ENCODE results near the gene MYCBPAP. TPM values are rescaled to one million over a fixed set of nuclear protein-coding genes. Genes with fewer than 3 reads are reported as not detected.

Gene MYCBPAP
- total and polyA plus RNA-seq, 3 experiments from 2014 or later, result 0.83 to 0.86 TPM; not detected in 1

GRCh38 chr17:50517504-50518383 is 9.5 kb downstream of the MYCBPAP start:
- no peaks in the 10 kb centered on the region for H3K4me1 Mint-ChIP-seq
- H3K4me1 ChIP-seq (ENCODE audit: insufficient read depth, low read length), result no peaks in the 10 kb centered on the region
- no peak overlapping the region for H3K4me3 Mint-ChIP-seq
- H3K36me3 ChIP-seq (ENCODE audit: insufficient read depth, low read length), result no peaks in the 10 kb centered on the region
- no peaks in the 10 kb centered on the region for H3K9me3 ChIP-seq (ENCODE audit: low read length)
- POLR2A ChIA-PET, result no interaction called here
- no peak overlapping the region for H3K27ac ChIP-seq (ENCODE audit: low read depth, low read length)
- H3K27ac Mint-ChIP-seq, result peak overlapping the region in 1 of 8 donors; percentile 38
- H3K9me3 Mint-ChIP-seq, result no peaks in the 10 kb centered on the region
- H3K36me3 Mint-ChIP-seq, result no peaks in the 10 kb centered on the region
- no peaks in the 10 kb centered on the region for H3K27me3 ChIP-seq (ENCODE audit: insufficient read depth, low read length, poor library complexity, severe bottlenecking)
- CTCF ChIA-PET, result interaction anchor here (1.6 kb wide), 1 partner anchor 11 kb away, joined by 5 read pairs; no protein-coding TSS in a partner anchor
- no peak overlapping the region for H3K4me3 ChIP-seq (ENCODE audit: low read length)
- no peak for DNase-seq
- peaks cover 0 to 2% of the 10 kb centered on the region in 2 donors for H3K27me3 Mint-ChIP-seq

GRCh38 chr17:50518384-50519023 is 10.3 kb downstream of the MYCBPAP start:
- Mint-ChIP-seq H3K9me3 (no peaks in the 10 kb centered on the region), H3K4me1 (no peaks in the 10 kb centered on the region), H3K27ac (peak overlapping the region in 1 of 8 donors; percentile 38), H3K4me3 (no peak overlapping the region), H3K36me3 (no peaks in the 10 kb centered on the region), H3K27me3 (peaks cover 0 to 3% of the 10 kb centered on the region in 2 donors)
- H3K9me3 ChIP-seq (ENCODE audit: low read length), result no peaks in the 10 kb centered on the region
- H3K27ac ChIP-seq (ENCODE audit: low read depth, low read length), result no peak overlapping the region
- CTCF ChIA-PET, result no interaction called here
- H3K4me1 ChIP-seq (ENCODE audit: insufficient read depth, low read length), result no peaks in the 10 kb centered on the region
- H3K36me3 ChIP-seq (ENCODE audit: insufficient read depth, low read length), result no peaks in the 10 kb centered on the region
- no peak for DNase-seq
- H3K27me3 ChIP-seq (ENCODE audit: insufficient read depth, low read length, poor library complexity, severe bottlenecking), result no peaks in the 10 kb centered on the region
- POLR2A ChIA-PET, result no interaction called here
- no peak overlapping the region for H3K4me3 ChIP-seq (ENCODE audit: low read length)

GRCh38 chr17:50519141-50519834 is 11.0 kb downstream of the MYCBPAP start:
- Histone ChIP-seq H3K9me3 (ENCODE audit: low read length) (no peaks in the 10 kb centered on the region), H3K27me3 (ENCODE audit: insufficient read depth, low read length, poor library complexity, severe bottlenecking) (no peaks in the 10 kb centered on the region), H3K4me3 (ENCODE audit: low read length) (no peak overlapping the region), H3K27ac (ENCODE audit: low read depth, low read length) (no peak overlapping the region), H3K4me1 (ENCODE audit: insufficient read depth, low read length) (no peaks in the 10 kb centered on the region), H3K36me3 (ENCODE audit: insufficient read depth, low read length) (no peaks in the 10 kb centered on the region)
- H3K27me3 Mint-ChIP-seq, result peaks cover 0 to 4% of the 10 kb centered on the region in 2 donors
- POLR2A ChIA-PET, result no interaction called here
- CTCF ChIA-PET, result no interaction called here
- no peak overlapping the region for H3K4me3 Mint-ChIP-seq
- DNase-seq, result no peak
- H3K9me3 Mint-ChIP-seq, result no peaks in the 10 kb centered on the region
- no peaks in the 10 kb centered on the region for H3K4me1 Mint-ChIP-seq
- H3K36me3 Mint-ChIP-seq, result no peaks in the 10 kb centered on the region
- no peak overlapping the region for H3K27ac Mint-ChIP-seq

- H3K9me3 Mint-ChIP-seq, result no peaks in the 10 kb centered on the region
- no peak overlapping the region for H3K27ac Mint-ChIP-seq
Observed at GRCh38 chr17:50520483-50520882, 12.2 kb downstream of the MYCBPAP start.

GRCh38 chr17:50521514-50521913 is 13.3 kb downstream of the MYCBPAP start:
- ChIA-PET CTCF (no interaction called here), POLR2A (no interaction called here)
- no peak overlapping the region for H3K4me3 ChIP-seq (ENCODE audit: low read length)
- Mint-ChIP-seq H3K27me3 (peaks cover 0 to 4% of the 10 kb centered on the region in 2 donors), H3K4me3 (no peak overlapping the region), H3K36me3 (no peaks in the 10 kb centered on the region), H3K27ac (no peak overlapping the region), H3K4me1 (no peaks in the 10 kb centered on the region), H3K9me3 (no peaks in the 10 kb centered on the region)
- no peak for DNase-seq
- no peaks in the 10 kb centered on the region for H3K4me1 ChIP-seq (ENCODE audit: insufficient read depth, low read length)
- no peaks in the 10 kb centered on the region for H3K27me3 ChIP-seq (ENCODE audit: insufficient read depth, low read length, poor library complexity, severe bottlenecking)
- H3K36me3 ChIP-seq (ENCODE audit: insufficient read depth, low read length), result no peaks in the 10 kb centered on the region
- no peak overlapping the region for H3K27ac ChIP-seq (ENCODE audit: low read depth, low read length)
- H3K9me3 ChIP-seq (ENCODE audit: low read length), result no peaks in the 10 kb centered on the region

More at GRCh38 chr17:50520483-50520882, 12.2 kb downstream of the MYCBPAP start:
- Mint-ChIP-seq H3K4me1 (no peaks in the 10 kb centered on the region), H3K4me3 (no peak overlapping the region), H3K36me3 (no peaks in the 10 kb centered on the region), H3K27me3 (peaks cover 0 to 4% of the 10 kb centered on the region in 2 donors)
- Histone ChIP-seq H3K4me1 (ENCODE audit: insufficient read depth, low read length) (no peaks in the 10 kb centered on the region), H3K4me3 (ENCODE audit: low read length) (no peak overlapping the region), H3K36me3 (ENCODE audit: insufficient read depth, low read length) (no peaks in the 10 kb centered on the region), H3K27ac (ENCODE audit: low read depth, low read length) (no peak overlapping the region), H3K9me3 (ENCODE audit: low read length) (no peaks in the 10 kb centered on the region), H3K27me3 (ENCODE audit: insufficient read depth, low read length, poor library complexity, severe bottlenecking) (no peaks in the 10 kb centered on the region)
- CTCF ChIA-PET, result interaction anchor here (0.9 kb wide), 1 partner anchor 20 kb away, joined by 3 read pairs; no protein-coding TSS in a partner anchor
- no peak for DNase-seq
- POLR2A ChIA-PET, result no interaction called here

GRCh38 chr17:50522766-50523165 is 14.5 kb downstream of the MYCBPAP start:
- H3K9me3 ChIP-seq (ENCODE audit: low read length), result no peaks in the 10 kb centered on the region
- Mint-ChIP-seq H3K4me1 (no peaks in the 10 kb centered on the region), H3K36me3 (no peaks in the 10 kb centered on the region), H3K4me3 (no peak overlapping the region), H3K27ac (no peak overlapping the region), H3K9me3 (no peaks in the 10 kb centered on the region), H3K27me3 (peaks cover 0 to 5% of the 10 kb centered on the region in 2 donors)
- no peaks in the 10 kb centered on the region for H3K27me3 ChIP-seq (ENCODE audit: insufficient read depth, low read length, poor library complexity, severe bottlenecking)
- CTCF ChIA-PET, result no interaction called here
- no peaks in the 10 kb centered on the region for H3K4me1 ChIP-seq (ENCODE audit: insufficient read depth, low read length)
- no peak for DNase-seq
- H3K36me3 ChIP-seq (ENCODE audit: insufficient read depth, low read length), result no peaks in the 10 kb centered on the region
- no peak overlapping the region for H3K4me3 ChIP-seq (ENCODE audit: low read length)
- POLR2A ChIA-PET, result no interaction called here
- no peak overlapping the region for H3K27ac ChIP-seq (ENCODE audit: low read depth, low read length)

- H3K27ac ChIP-seq (ENCODE audit: low read depth, low read length), result no peak overlapping the region
- no peak overlapping the region for H3K4me3 Mint-ChIP-seq
- no peak for DNase-seq
- H3K36me3 Mint-ChIP-seq, result no peaks in the 10 kb centered on the region
- POLR2A ChIA-PET, result no interaction called here
- no peak overlapping the region for H3K27ac Mint-ChIP-seq
- H3K9me3 ChIP-seq (ENCODE audit: low read length), result no peaks in the 10 kb centered on the region
- no peaks in the 10 kb centered on the region for H3K36me3 ChIP-seq (ENCODE audit: insufficient read depth, low read length)
- no peak overlapping the region for H3K4me3 ChIP-seq (ENCODE audit: low read length)
- CTCF ChIA-PET, result no interaction called here
- H3K27me3 Mint-ChIP-seq, result peaks cover 2 to 5% of the 10 kb centered on the region in 2 donors
- no peaks in the 10 kb centered on the region for H3K27me3 ChIP-seq (ENCODE audit: insufficient read depth, low read length, poor library complexity, severe bottlenecking)
- H3K4me1 ChIP-seq (ENCODE audit: insufficient read depth, low read length), result no peaks in the 10 kb centered on the region
- no peaks in the 10 kb centered on the region for H3K9me3 Mint-ChIP-seq
- H3K4me1 Mint-ChIP-seq, result no peaks in the 10 kb centered on the region
Observed at GRCh38 chr17:50523208-50523607, 15.0 kb downstream of the MYCBPAP start.

GRCh38 chr17:50524838-50525237 is 16.6 kb downstream of the MYCBPAP start:
- Histone ChIP-seq H3K27ac (ENCODE audit: low read depth, low read length) (no peak overlapping the region), H3K9me3 (ENCODE audit: low read length) (no peaks in the 10 kb centered on the region), H3K4me3 (ENCODE audit: low read length) (no peak overlapping the region), H3K27me3 (ENCODE audit: insufficient read depth, low read length, poor library complexity, severe bottlenecking) (peaks cover 6% of the 10 kb centered on the region), H3K36me3 (ENCODE audit: insufficient read depth, low read length) (no peaks in the 10 kb centered on the region), H3K4me1 (ENCODE audit: insufficient read depth, low read length) (no peaks in the 10 kb centered on the region)
- no peaks in the 10 kb centered on the region for H3K4me1 Mint-ChIP-seq
- no peaks in the 10 kb centered on the region for H3K36me3 Mint-ChIP-seq
- POLR2A ChIA-PET, result no interaction called here
- CTCF ChIA-PET, result no interaction called here
- peaks cover 9 to 18% of the 10 kb centered on the region in 2 donors for H3K27me3 Mint-ChIP-seq
- no peak overlapping the region for H3K4me3 Mint-ChIP-seq
- DNase-seq, result no peak
- H3K9me3 Mint-ChIP-seq, result no peaks in the 10 kb centered on the region
- H3K27ac Mint-ChIP-seq, result no peak overlapping the region

Data from CD8-positive, alpha-beta memory T cell (primary cell).